Measurements from ENCODE around the gene MYO7A. TPM values are rescaled to one million over a fixed set of nuclear protein-coding genes. Genes with fewer than 3 reads are reported as not detected.

The MYO7A gene
- total and polyA plus RNA-seq, 2 experiments from 2014 or later: 1.8 to 5.4 TPM

DNA sequence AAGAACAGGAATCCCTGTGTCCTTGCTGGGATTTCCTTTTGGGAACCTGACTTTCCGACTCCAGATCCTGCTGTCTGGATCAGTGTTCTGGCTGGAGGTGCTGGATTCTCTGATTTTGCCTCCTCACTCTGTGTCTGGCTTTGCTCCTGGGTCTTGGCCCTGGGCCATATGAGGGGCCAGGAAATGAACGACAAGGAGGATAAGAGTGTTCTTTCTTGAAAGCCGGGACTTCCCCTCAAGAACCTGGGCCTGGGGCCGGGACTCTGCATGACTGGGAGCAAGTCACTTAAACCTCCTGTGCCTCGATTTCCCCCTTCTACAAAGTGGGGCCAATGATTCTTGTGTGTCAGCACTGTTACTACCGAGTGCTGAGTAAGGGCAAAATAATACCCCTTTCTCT is 2.9 kb upstream of the MYO7A start:
- Histone ChIP-seq H3K27me3 (ENCODE audit: insufficient read depth) (no peaks in the 10 kb centered on the region), H4K20me1 (replicated peaks; ENCODE audit: insufficient read depth) (no peaks in the 10 kb centered on the region)
- peaks cover 17% of the 10 kb centered on the region for H3K27me3 Mint-ChIP-seq (ENCODE audit: insufficient read depth, low read depth, poor library complexity)

DNA sequence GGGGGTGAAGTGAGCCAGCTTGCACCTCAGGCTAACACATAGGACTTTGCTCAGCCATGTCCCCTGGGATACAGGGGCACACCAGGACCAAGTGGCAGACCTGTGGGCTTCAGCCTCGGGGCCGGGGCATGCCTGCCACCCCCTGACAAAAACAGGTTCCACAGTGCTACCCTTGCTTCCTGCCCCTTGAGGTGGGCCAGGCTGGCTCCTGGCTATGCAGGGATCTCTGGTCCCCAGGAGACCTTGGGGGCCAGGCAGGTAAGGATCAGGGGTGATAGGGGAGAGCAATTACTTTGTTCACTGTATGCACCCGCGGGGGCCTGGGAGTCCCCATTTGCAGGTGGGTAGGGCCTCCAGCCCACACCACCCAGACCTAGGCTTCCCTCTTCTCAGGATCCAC is 2.4 kb upstream of the MYO7A start:
- Mint-ChIP-seq H3K27ac (no peak overlapping the region), H3K36me3 (ENCODE audit: low read depth) (peaks cover 5% of the 10 kb centered on the region; the same call in 1 of the 3 replicates), H3K4me1 (peaks cover 24% of the 10 kb centered on the region), H3K4me3 (no peak overlapping the region), H3K9me3 (no peaks in the 10 kb centered on the region), H3K27me3 (ENCODE audit: insufficient read depth, low read depth, poor library complexity) (peaks cover 16% of the 10 kb centered on the region)
- H3K4me1 ChIP-seq (ENCODE audit: insufficient read depth): peaks cover 8% of the 10 kb centered on the region
- H3K4me3 ChIP-seq: no peak overlapping the region
- H2AFZ ChIP-seq: no peak overlapping the region
- no peaks in the 10 kb centered on the region for H3K9me2 ChIP-seq (ENCODE audit: insufficient read depth)
- H4K20me1 ChIP-seq (replicated peaks; ENCODE audit: insufficient read depth): no peaks in the 10 kb centered on the region
- ATAC-seq (no peak), DNase-seq (ENCODE audit: low spot score) (no peak)
- no peaks in the 10 kb centered on the region for H3K36me3 ChIP-seq (ENCODE audit: insufficient read depth)
- no peaks in the 10 kb centered on the region for H3K27me3 ChIP-seq (ENCODE audit: insufficient read depth)
- H3K79me2 ChIP-seq (replicated peaks; ENCODE audit: insufficient read depth): no peaks in the 10 kb centered on the region
- no peak overlapping the region for H3K4me2 ChIP-seq
- 0 out of 2 replicates have a peak, but pooled peaks cover 4% of the 10 kb centered on the region for H3F3A ChIP-seq (replicated peaks; ENCODE audit: low read depth)
- H3K27ac ChIP-seq (ENCODE audit: low read depth): no peak overlapping the region
- TF ChIP-seq, protein P1, sequence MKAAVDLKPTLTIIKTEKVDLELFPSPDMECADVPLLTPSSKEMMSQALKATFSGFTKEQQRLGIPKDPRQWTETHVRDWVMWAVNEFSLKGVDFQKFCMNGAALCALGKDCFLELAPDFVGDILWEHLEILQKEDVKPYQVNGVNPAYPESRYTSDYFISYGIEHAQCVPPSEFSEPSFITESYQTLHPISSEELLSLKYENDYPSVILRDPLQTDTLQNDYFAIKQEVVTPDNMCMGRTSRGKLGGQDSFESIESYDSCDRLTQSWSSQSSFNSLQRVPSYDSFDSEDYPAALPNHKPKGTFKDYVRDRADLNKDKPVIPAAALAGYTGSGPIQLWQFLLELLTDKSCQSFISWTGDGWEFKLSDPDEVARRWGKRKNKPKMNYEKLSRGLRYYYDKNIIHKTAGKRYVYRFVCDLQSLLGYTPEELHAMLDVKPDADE (IDR thresholded peaks at IDR 0.05): no peak
- TF ChIP-seq STAT1 (IDR thresholded peaks at IDR 0.05; ENCODE audit: unreplicated experiment): no peak
- TF ChIP-seq EZH2 (IDR thresholded peaks at IDR 0.05; ENCODE audit: low read depth, unreplicated experiment): no peak
- TF ChIP-seq, protein P2, sequence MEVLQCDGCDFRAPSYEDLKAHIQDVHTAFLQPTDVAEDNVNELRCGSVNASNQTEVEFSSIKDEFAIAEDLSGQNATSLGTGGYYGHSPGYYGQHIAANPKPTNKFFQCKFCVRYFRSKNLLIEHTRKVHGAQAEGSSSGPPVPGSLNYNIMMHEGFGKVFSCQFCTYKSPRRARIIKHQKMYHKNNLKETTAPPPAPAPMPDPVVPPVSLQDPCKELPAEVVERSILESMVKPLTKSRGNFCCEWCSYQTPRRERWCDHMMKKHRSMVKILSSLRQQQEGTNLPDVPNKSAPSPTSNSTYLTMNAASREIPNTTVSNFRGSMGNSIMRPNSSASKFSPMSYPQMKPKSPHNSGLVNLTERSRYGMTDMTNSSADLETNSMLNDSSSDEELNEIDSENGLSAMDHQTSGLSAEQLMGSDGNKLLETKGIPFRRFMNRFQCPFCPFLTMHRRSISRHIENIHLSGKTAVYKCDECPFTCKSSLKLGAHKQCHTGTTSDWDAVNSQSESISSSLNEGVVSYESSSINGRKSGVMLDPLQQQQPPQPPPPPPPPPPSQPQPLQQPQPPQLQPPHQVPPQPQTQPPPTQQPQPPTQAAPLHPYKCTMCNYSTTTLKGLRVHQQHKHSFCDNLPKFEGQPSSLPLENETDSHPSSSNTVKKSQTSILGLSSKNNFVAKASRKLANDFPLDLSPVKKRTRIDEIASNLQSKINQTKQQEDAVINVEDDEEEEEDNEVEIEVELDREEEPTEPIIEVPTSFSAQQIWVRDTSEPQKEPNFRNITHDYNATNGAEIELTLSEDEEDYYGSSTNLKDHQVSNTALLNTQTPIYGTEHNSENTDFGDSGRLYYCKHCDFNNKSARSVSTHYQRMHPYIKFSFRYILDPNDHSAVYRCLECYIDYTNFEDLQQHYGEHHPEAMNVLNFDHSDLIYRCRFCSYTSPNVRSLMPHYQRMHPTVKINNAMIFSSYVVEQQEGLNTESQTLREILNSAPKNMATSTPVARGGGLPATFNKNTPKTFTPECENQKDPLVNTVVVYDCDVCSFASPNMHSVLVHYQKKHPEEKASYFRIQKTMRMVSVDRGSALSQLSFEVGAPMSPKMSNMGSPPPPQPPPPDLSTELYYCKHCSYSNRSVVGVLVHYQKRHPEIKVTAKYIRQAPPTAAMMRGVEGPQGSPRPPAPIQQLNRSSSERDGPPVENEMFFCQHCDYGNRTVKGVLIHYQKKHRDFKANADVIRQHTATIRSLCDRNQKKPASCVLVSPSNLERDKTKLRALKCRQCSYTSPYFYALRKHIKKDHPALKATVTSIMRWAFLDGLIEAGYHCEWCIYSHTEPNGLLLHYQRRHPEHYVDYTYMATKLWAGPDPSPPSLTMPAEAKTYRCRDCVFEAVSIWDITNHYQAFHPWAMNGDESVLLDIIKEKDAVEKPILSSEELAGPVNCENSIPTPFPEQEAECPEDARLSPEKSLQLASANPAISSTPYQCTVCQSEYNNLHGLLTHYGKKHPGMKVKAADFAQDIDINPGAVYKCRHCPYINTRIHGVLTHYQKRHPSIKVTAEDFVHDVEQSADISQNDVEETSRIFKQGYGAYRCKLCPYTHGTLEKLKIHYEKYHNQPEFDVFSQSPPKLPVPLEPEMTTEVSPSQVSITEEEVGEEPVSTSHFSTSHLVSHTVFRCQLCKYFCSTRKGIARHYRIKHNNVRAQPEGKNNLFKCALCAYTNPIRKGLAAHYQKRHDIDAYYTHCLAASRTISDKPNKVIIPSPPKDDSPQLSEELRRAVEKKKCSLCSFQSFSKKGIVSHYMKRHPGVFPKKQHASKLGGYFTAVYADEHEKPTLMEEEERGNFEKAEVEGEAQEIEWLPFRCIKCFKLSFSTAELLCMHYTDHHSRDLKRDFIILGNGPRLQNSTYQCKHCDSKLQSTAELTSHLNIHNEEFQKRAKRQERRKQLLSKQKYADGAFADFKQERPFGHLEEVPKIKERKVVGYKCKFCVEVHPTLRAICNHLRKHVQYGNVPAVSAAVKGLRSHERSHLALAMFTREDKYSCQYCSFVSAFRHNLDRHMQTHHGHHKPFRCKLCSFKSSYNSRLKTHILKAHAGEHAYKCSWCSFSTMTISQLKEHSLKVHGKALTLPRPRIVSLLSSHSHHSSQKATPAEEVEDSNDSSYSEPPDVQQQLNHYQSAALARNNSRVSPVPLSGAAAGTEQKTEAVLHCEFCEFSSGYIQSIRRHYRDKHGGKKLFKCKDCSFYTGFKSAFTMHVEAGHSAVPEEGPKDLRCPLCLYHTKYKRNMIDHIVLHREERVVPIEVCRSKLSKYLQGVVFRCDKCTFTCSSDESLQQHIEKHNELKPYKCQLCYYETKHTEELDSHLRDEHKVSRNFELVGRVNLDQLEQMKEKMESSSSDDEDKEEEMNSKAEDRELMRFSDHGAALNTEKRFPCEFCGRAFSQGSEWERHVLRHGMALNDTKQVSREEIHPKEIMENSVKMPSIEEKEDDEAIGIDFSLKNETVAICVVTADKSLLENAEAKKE (CRISPR knock-in tag; IDR thresholded peaks at IDR 0.05): no peak
- TF ChIP-seq ZNF331 (CRISPR knock-in tag; IDR thresholded peaks at IDR 0.05; ENCODE audit: low read depth): no peak
- no peak for TF ChIP-seq ZNF114 (CRISPR knock-in tag; IDR thresholded peaks at IDR 0.05)
- TF ChIP-seq, protein P3, sequence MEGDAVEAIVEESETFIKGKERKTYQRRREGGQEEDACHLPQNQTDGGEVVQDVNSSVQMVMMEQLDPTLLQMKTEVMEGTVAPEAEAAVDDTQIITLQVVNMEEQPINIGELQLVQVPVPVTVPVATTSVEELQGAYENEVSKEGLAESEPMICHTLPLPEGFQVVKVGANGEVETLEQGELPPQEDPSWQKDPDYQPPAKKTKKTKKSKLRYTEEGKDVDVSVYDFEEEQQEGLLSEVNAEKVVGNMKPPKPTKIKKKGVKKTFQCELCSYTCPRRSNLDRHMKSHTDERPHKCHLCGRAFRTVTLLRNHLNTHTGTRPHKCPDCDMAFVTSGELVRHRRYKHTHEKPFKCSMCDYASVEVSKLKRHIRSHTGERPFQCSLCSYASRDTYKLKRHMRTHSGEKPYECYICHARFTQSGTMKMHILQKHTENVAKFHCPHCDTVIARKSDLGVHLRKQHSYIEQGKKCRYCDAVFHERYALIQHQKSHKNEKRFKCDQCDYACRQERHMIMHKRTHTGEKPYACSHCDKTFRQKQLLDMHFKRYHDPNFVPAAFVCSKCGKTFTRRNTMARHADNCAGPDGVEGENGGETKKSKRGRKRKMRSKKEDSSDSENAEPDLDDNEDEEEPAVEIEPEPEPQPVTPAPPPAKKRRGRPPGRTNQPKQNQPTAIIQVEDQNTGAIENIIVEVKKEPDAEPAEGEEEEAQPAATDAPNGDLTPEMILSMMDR (conservative IDR thresholded peaks at IDR 0.05; ENCODE audit: low read depth in 2 of 2): no peak
- TF ChIP-seq JUNB (IDR thresholded peaks at IDR 0.05; ENCODE audit: unreplicated experiment): no peak
- TF ChIP-seq CREB1 (CRISPR knock-in tag; IDR thresholded peaks at IDR 0.05; ENCODE audit: low read depth): no peak
- no peak for TF ChIP-seq NANOG (IDR thresholded peaks at IDR 0.05; ENCODE audit: borderline replicate concordance)

More for the DNA sequence above, 2.9 kb upstream of the MYO7A start:
- Histone ChIP-seq H3K9me2 (ENCODE audit: insufficient read depth) (no peaks in the 10 kb centered on the region), H3K36me3 (ENCODE audit: insufficient read depth) (no peaks in the 10 kb centered on the region), H3F3A (replicated peaks; ENCODE audit: low read depth) (0 out of 2 replicates have a peak, but pooled peaks cover 4% of the 10 kb centered on the region), H3K4me1 (ENCODE audit: insufficient read depth) (peaks cover 8% of the 10 kb centered on the region), H2AFZ (no peak overlapping the region), H3K4me2 (no peak overlapping the region), H3K79me2 (replicated peaks; ENCODE audit: insufficient read depth) (no peaks in the 10 kb centered on the region), H3K4me3 (no peak overlapping the region), H3K27ac (ENCODE audit: low read depth) (no peak overlapping the region)
- peaks cover 5% of the 10 kb centered on the region; the same call in 1 of the 3 replicates for H3K36me3 Mint-ChIP-seq (ENCODE audit: low read depth)
- H3K27ac Mint-ChIP-seq: no peak overlapping the region
- ATAC-seq (no peak), DNase-seq (ENCODE audit: low spot score) (no peak)
- no peaks in the 10 kb centered on the region for H3K9me3 Mint-ChIP-seq
- peaks cover 24% of the 10 kb centered on the region for H3K4me1 Mint-ChIP-seq
- H3K4me3 Mint-ChIP-seq: no peak overlapping the region
- TF ChIP-seq EZH2phosphoT487 (IDR thresholded peaks at IDR 0.05; ENCODE audit: unreplicated experiment): no peak
